IMR-90 (cell line): ENCODE measurements around the gene ZNF366. TPM values are rescaled to one million over a fixed set of nuclear protein-coding genes. Genes with fewer than 3 reads are reported as not detected.

Source experiments
- ATAC-seq: fragments of 200-7000 bp; cut with Tn5 transposase; 2 replicates; pipeline ENCODE4 v1.9.1; 2020; ENCODE audit warnings: low read depth, mild to moderate bottlenecking, moderate library complexity
- BruUV-seq: library from RNA; stranded (reverse); fragments of 400-500 nt; replicated peaks from 2 replicates; lab custom pipeline; 2021; lab: Mats Ljungman, UMichigan
- CTCF ChIA-PET: fragments of 300-600 bp; formaldehyde crosslinking; extraction: SDS; loops from one replicate; lab custom pipeline; 2021; ENCODE audit warnings: antibody characterized with exemption; lab: Yijun Ruan, JAX
- POLR2A ChIA-PET: fragments of 300-600 bp; sonication (Branson Sonifier 250); formaldehyde crosslinking; loops from one replicate; lab custom pipeline; 2022; ENCODE audit warnings: antibody characterized with exemption; ENCODE audit not compliant: unreplicated experiment; lab: Charles Lee
- DNase-seq: peaks from one replicate; pipeline ENCODE4 v3.0.0; 2013
- H2AFZ ChIP-seq: replicated peaks from 2 replicates; pipeline ENCODE3; 2013; ENCODE audit warnings: low read length, mild to moderate bottlenecking; ENCODE audit not compliant: poor library complexity
- H2AK5ac ChIP-seq: 2 replicates; pipeline ENCODE4 v1.6.1; 2013; ENCODE audit warnings: low read depth, low read length, inconsistent platforms
- H2AK9ac ChIP-seq: replicated peaks from 2 replicates; pipeline ENCODE3; 2013; ENCODE audit warnings: mild to moderate bottlenecking, low read depth, low read length, moderate library complexity; ENCODE audit not compliant: poor library complexity
- H2BK120ac ChIP-seq: 2 replicates; pipeline ENCODE4 v1.6.1; 2013; ENCODE audit warnings: low read depth, low read length, inconsistent platforms
- H2BK15ac ChIP-seq: 3 replicates; pipeline ENCODE4 v1.6.1; 2013; ENCODE audit warnings: low read depth, low read length, inconsistent platforms
- H2BK20ac ChIP-seq: 2 replicates; pipeline ENCODE4 v1.6.1; 2013; ENCODE audit warnings: low read depth, mild to moderate bottlenecking, inconsistent platforms, low read length, moderate library complexity
- H2BK5ac ChIP-seq: 2 replicates; pipeline ENCODE4 v1.6.1; 2013; ENCODE audit warnings: mild to moderate bottlenecking, low read depth, low read length, inconsistent platforms; ENCODE audit not compliant: poor library complexity, severe bottlenecking
- H3K14ac ChIP-seq: replicated peaks from 2 replicates; pipeline ENCODE4 v1.6.1; 2013; ENCODE audit warnings: low read depth, low read length, inconsistent platforms
- H3K18ac ChIP-seq: 2 replicates; pipeline ENCODE4 v1.6.1; 2013; ENCODE audit warnings: low read depth, low read length, control low read depth
- H3K23ac ChIP-seq: 2 replicates; pipeline ENCODE4 v1.6.1; 2013; ENCODE audit warnings: low read depth, low read length, inconsistent platforms
- H3K27ac ChIP-seq: 2 replicates; pipeline ENCODE4 v1.5.1; 2013; ENCODE audit warnings: mild to moderate bottlenecking, control low read depth, low read length; ENCODE audit not compliant: insufficient read depth
- H3K27me3 ChIP-seq: 2 replicates; pipeline ENCODE4 v1.6.1; 2013; ENCODE audit warnings: low read length; ENCODE audit not compliant: control insufficient read depth, insufficient read depth
- H3K36me3 ChIP-seq: 2 replicates; pipeline ENCODE4 v1.6.1; 2013; ENCODE audit warnings: low read length, mixed read lengths; ENCODE audit not compliant: control insufficient read depth, insufficient read depth
- H3K4ac ChIP-seq: 2 replicates; pipeline ENCODE4 v1.6.1; 2013; ENCODE audit warnings: low read depth, low read length, inconsistent platforms
- H3K4me1 ChIP-seq: 2 replicates; pipeline ENCODE4 v1.6.1; 2013; ENCODE audit warnings: low read length, mixed read lengths; ENCODE audit not compliant: control insufficient read depth, insufficient read depth
- H3K4me2 ChIP-seq: 2 replicates; pipeline ENCODE4 v1.6.1; 2013; ENCODE audit warnings: low read depth, mild to moderate bottlenecking, control low read depth, low read length, moderate library complexity
- H3K4me3 ChIP-seq: 2 replicates; pipeline ENCODE4 v1.5.1; 2013; ENCODE audit warnings: low read depth, mild to moderate bottlenecking, control low read depth, low read length, moderate library complexity; ENCODE audit not compliant: insufficient read depth
- H3K56ac ChIP-seq: 2 replicates; pipeline ENCODE4 v1.6.1; 2013; ENCODE audit warnings: low read length, inconsistent platforms; ENCODE audit not compliant: insufficient read depth; ENCODE audit errors: extremely low read depth
- H3K79me1 ChIP-seq, 2 experiments: 2 replicates each; pipeline ENCODE4 v1.6.1; 2013; ENCODE audit warnings: low read length in 2 of 2, inconsistent platforms in 1 of 2, low read depth in 1 of 2
- H3K9ac ChIP-seq: 2 replicates; pipeline ENCODE4 v1.6.1; 2013; ENCODE audit warnings: low read depth, low read length, control low read depth
- H3K9me1 ChIP-seq: 2 replicates; pipeline ENCODE4 v1.6.1; 2013; ENCODE audit warnings: low read length, inconsistent platforms; ENCODE audit not compliant: insufficient read depth
- H3K9me3 ChIP-seq: 2 replicates; pipeline ENCODE4 v1.6.1; 2013; ENCODE audit warnings: low read length; ENCODE audit not compliant: control insufficient read depth, insufficient read depth
- H4K20me1 ChIP-seq: 2 replicates; pipeline ENCODE4 v1.6.1; 2013; ENCODE audit warnings: low read length, inconsistent platforms; ENCODE audit not compliant: insufficient read depth
- H4K5ac ChIP-seq: 2 replicates; pipeline ENCODE4 v1.6.1; 2013; ENCODE audit warnings: mild to moderate bottlenecking, low read depth, low read length, control low read depth
- H4K8ac ChIP-seq, 2 experiments: 2 replicates each; pipeline ENCODE4 v1.6.1; 2013; ENCODE audit warnings: low read depth in 2 of 2, low read length in 2 of 2, control low read depth in 1 of 2, inconsistent platforms in 1 of 2
- H4K91ac ChIP-seq: 2 replicates; pipeline ENCODE4 v1.6.1; 2013; ENCODE audit warnings: low read depth, low read length, inconsistent platforms; ENCODE audit not compliant: insufficient read depth
- CTCF ChIP-seq: conservative IDR thresholded peaks from 2 replicates; pipeline ENCODE4 v1.5.1; 2012; ENCODE audit warnings: mild to moderate bottlenecking, low read depth, low read length, improper control_type of control experiment
- MAZ ChIP-seq: IDR thresholded peaks from 2 replicates; pipeline ENCODE4 v1.6.1; 2012; ENCODE audit warnings: low read depth, mild to moderate bottlenecking, low read length, improper control_type of control experiment, moderate library complexity, borderline replicate concordance
- RAD21 ChIP-seq: IDR thresholded peaks from 2 replicates; pipeline ENCODE4 v1.6.1; 2012; ENCODE audit warnings: low read length, improper control_type of control experiment
- RCOR1 ChIP-seq: IDR thresholded peaks from 2 replicates; pipeline ENCODE4 v1.6.1; 2012; ENCODE audit warnings: mild to moderate bottlenecking, low read length, improper control_type of control experiment; ENCODE audit not compliant: insufficient replicate concordance
- SMC3 ChIP-seq: fragments of 150-350 bp; IDR thresholded peaks from 2 replicates; pipeline ENCODE4 v1.6.1; 2016; ENCODE audit warnings: low read depth, mild to moderate bottlenecking, antibody characterized with exemption, low read length, moderate library complexity
- USF2 ChIP-seq: fragments of 150-350 bp; IDR thresholded peaks from 2 replicates; pipeline ENCODE4 v1.6.1; 2017; ENCODE audit warnings: mild to moderate bottlenecking, antibody characterized with exemption, low read length, low read depth
- WGBS, 2 experiments: methylation state at CpG; one replicate each; pipeline versions ENCODE4 v1.1.5 to v1.1.7; 2013; ENCODE audit warnings: missing lambda C conversion rate in 2 of 2; ENCODE audit not compliant: insufficient read length in 1 of 2; ENCODE audit errors: extremely low coverage in 2 of 2; 5-methylcytosine and 5-hydroxymethylcytosine counted together
- dilution Hi-C: fragments of 300-500 bp; cut with HindIII; formaldehyde crosslinking; loops from one replicate; pipeline ENCODE4 v1.14.3; 2018; ENCODE audit warnings: low sequenced_read_pairs; ENCODE audit not compliant: unreplicated experiment
- in situ Hi-C: fragments of 300-500 bp; cut with MboI; formaldehyde crosslinking; loops from 3 replicates; pipeline ENCODE4 v1.14.3; 2019; ENCODE audit warnings: low sequenced_read_pairs, inconsistent platforms, mixed read lengths
- intact Hi-C: fragments of 100-400 bp; cut with micrococcal nuclease; formaldehyde crosslinking; loops from 2 replicates; pipeline ENCODE4 v1.10.0; 2022
- polyA plus RNA-seq, 3 experiments: library from polyadenylated mRNA; depleted of rRNA; stranded (reverse); fragments of >200 nt; gene quantifications; 2 replicates each; pipeline ENCODE4 v1.2.3, GENCODE V29; 2012; ENCODE audit warnings: low replicate concordance in 1 of 3
- total RNA-seq: library from RNA; depleted of rRNA; stranded (reverse); fragments of >200 nt; gene quantifications from 2 replicates; pipeline ENCODE4 v1.2.3, GENCODE V29; 2012

Gene ZNF366
- total and polyA plus RNA-seq, 2 of the 4 experiments (the other 2 are of a cell fraction), result not detected

GRCh38 chr5:72458407-72458806 is 48.8 kb downstream of the ZNF366 start:
- Histone ChIP-seq H2AFZ (no peak overlapping the region), H3K27me3 (no peaks in the 10 kb centered on the region), H2AK5ac (no peak overlapping the region), H3K18ac (no peak overlapping the region), H3K9me1 (peaks cover 3% of the 10 kb centered on the region; the same call in 1 of the 2 replicates), H2BK5ac (no peak overlapping the region), H3K23ac (no peak overlapping the region), H3K14ac (no peak overlapping the region), H2BK15ac (no peak overlapping the region), H4K91ac (no peak overlapping the region), H4K5ac (no peak overlapping the region), H3K56ac (no peak overlapping the region), H2AK9ac (no peak overlapping the region), H4K8ac (no peak overlapping the region), H3K4me3 (no peak overlapping the region), H3K4me2 (no peak overlapping the region), H2BK120ac (no peak overlapping the region), H2BK20ac (no peak overlapping the region), H3K79me1 (no peaks in the 10 kb centered on the region), H3K27ac (no peak overlapping the region), H4K20me1 (no peaks in the 10 kb centered on the region), H3K9me3 (no peaks in the 10 kb centered on the region), H3K9ac (no peak overlapping the region), H3K4ac (no peak overlapping the region), H3K36me3 (no peaks in the 10 kb centered on the region), H3K4me1 (peaks cover 2% of the 10 kb centered on the region)
- ChIA-PET CTCF (no interaction called here), POLR2A (no interaction called here)
- intact Hi-C loops (no loop called here), dilution Hi-C loops (no loop called here), in situ Hi-C loops (no loop called here)
- DNase-seq (no peak), ATAC-seq (no peak)
- no peak for TF ChIP-seq MAZ
- TF ChIP-seq USF2, result no peak
- TF ChIP-seq RAD21, result no peak
- TF ChIP-seq SMC3, result no peak
- TF ChIP-seq RCOR1, result no peak
- TF ChIP-seq CTCF, result no peak
- no CpG with 5 or more reads among the region's 3 CpGs for WGBS, 2 experiments
- BruUV-seq, result no TSS peak
